ENCODE measurements around the gene UBE2D2. TPM values are rescaled to one million over a fixed set of nuclear protein-coding genes. Genes with fewer than 3 reads are reported as not detected.

Gene UBE2D2
- total RNA-seq, 1 donor from 2014 or later: 97.0 TPM

DNA sequence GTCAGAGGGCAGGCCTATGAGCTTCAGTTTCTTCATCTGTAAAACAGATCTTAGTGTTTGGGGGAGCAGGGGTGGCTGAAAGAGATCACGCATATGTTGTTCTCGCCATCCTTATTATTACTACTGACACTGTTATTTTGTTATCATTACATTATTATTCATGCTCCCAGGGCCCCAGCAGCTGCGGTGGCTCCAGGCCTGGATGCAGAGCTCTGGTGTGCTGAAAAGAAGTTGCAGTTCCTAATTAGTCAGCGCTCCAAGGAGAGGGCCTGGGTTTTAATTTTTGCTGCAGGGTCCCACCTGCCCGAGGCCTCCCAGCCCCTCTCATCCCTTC is 106.6 kb downstream of the UBE2D2 start:
- Histone ChIP-seq H3K27me3 (ENCODE audit: low read depth) (no peaks in the 10 kb centered on the region), H3K9me3 (no peaks in the 10 kb centered on the region), H3K4me1 (peaks cover 92% of the 10 kb centered on the region), H3K4me3 (peak overlapping the region; percentile 50), H3K27ac (peak overlapping the region; percentile 86), H3K36me3 (no peaks in the 10 kb centered on the region)
- intact Hi-C loops (cut with DNase I): no loop called here
- ATAC-seq: no peak
- no peak for DNase-seq
- TF ChIP-seq, protein P1, sequence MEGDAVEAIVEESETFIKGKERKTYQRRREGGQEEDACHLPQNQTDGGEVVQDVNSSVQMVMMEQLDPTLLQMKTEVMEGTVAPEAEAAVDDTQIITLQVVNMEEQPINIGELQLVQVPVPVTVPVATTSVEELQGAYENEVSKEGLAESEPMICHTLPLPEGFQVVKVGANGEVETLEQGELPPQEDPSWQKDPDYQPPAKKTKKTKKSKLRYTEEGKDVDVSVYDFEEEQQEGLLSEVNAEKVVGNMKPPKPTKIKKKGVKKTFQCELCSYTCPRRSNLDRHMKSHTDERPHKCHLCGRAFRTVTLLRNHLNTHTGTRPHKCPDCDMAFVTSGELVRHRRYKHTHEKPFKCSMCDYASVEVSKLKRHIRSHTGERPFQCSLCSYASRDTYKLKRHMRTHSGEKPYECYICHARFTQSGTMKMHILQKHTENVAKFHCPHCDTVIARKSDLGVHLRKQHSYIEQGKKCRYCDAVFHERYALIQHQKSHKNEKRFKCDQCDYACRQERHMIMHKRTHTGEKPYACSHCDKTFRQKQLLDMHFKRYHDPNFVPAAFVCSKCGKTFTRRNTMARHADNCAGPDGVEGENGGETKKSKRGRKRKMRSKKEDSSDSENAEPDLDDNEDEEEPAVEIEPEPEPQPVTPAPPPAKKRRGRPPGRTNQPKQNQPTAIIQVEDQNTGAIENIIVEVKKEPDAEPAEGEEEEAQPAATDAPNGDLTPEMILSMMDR (IDR thresholded peaks at IDR 0.05): no peak

- TF ChIP-seq, protein P1 (IDR thresholded peaks at IDR 0.05): no peak
- Histone ChIP-seq H3K4me3 (peak overlapping the region; percentile 50), H3K27ac (peak overlapping the region; percentile 86), H3K9me3 (no peaks in the 10 kb centered on the region), H3K4me1 (peaks cover 87% of the 10 kb centered on the region), H3K27me3 (ENCODE audit: low read depth) (no peaks in the 10 kb centered on the region), H3K36me3 (no peaks in the 10 kb centered on the region)
- DNase-seq: no peak
- intact Hi-C loops (cut with DNase I): no loop called here
- ATAC-seq: peak; percentile 35 to 59
Observed at GRCh38 chr5:139668064-139668880, 107.1 kb downstream of the UBE2D2 start.

DNA sequence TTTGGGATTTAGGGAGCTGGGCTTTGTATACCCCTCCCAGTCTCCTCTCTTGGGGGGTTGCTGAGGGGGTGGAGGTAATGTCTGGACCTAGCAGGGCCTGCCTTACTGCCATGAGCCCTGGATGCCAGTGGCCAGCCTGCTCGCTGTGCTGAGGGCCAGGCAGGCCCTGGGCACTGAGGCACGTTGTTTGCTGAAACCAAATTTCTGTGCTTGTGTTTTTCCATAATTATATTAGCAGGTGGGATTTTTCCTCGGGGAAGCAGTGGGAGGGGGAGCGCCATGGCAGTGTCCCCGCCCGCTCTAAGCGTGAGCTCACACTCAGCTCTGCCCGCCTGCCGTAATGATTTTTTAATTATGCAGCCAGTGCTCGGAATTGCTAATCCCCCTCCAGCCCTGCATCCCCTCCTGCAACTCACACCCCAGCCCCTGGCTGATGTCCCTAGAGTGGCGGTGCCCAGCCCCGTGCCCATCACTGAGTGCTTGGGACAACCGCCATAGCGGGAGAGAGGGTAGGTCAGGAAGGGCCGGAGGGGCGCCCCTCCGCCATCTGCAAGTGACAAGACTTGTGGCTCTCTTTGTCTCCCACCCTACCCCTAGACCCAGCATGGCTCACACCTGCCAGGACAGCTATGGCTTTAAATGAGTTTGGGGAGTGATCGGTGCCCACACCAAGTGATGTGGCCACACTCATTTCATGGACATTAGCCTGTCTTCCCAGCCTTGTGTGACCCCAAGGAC is 108.0 kb downstream of the UBE2D2 start:
- peaks cover 82% of the 10 kb centered on the region for H3K4me1 ChIP-seq
- H3K9me3 ChIP-seq: no peaks in the 10 kb centered on the region
- H3K36me3 ChIP-seq: no peaks in the 10 kb centered on the region
- H3K27ac ChIP-seq: peak overlapping the region; percentile 86
- H3K27me3 ChIP-seq (ENCODE audit: low read depth): no peaks in the 10 kb centered on the region
- TF ChIP-seq, protein P1 (IDR thresholded peaks at IDR 0.05): no peak
- DNase-seq (no peak), ATAC-seq (no peak)
- intact Hi-C loops (cut with DNase I): no loop called here
- peak overlapping the region; percentile 50 for H3K4me3 ChIP-seq

DNA sequence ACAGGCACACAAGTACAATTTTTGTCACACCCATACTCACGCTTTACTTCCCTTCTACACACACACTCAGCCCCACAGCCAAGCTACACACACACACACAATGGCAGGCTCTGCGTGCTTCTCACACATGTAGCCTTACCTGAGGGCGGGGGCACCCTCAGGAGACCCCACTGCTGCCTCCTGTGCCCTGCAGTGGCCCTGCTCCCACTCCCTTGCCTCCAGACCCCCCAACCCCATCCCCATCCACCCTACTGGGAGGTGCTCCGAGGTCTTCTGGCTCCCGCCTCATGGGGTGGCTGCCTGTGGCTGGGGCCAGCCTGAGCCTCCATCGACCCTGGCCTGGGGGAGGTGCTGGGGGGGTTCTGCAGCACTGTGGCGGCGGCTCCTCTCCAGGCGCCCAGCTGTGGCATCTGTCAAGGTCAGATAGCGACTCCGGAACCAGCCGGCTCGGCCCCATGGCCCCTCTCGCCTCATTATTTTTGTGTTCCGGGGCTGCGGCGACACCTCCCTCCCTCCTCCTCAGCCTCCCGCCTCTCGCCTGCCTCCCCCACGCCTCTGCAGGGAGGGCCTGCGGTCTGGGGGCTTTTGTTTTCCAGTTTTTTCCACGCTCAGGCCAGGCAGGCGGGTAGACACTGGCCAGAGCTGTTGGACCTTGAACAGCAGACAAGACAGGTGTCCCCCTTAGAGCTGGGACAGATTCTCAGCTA is 108.7 kb downstream of the UBE2D2 start:
- Histone ChIP-seq H3K4me3 (peak overlapping the region; percentile 50), H3K4me1 (peaks cover 82% of the 10 kb centered on the region), H3K27ac (peak overlapping the region; percentile 86), H3K36me3 (no peaks in the 10 kb centered on the region), H3K9me3 (no peaks in the 10 kb centered on the region), H3K27me3 (ENCODE audit: low read depth) (no peaks in the 10 kb centered on the region)
- intact Hi-C loops (cut with DNase I): no loop called here
- peak in 1 of 2 donors; percentile 5 for ATAC-seq
- TF ChIP-seq, protein P1 (IDR thresholded peaks at IDR 0.05): no peak
- no peak for DNase-seq

GRCh38 chr5:139670369-139671095 is 109.4 kb downstream of the UBE2D2 start:
- intact Hi-C loops (cut with DNase I): no loop called here
- Histone ChIP-seq H3K27ac (peak overlapping the region; percentile 86), H3K36me3 (no peaks in the 10 kb centered on the region), H3K27me3 (ENCODE audit: low read depth) (no peaks in the 10 kb centered on the region), H3K9me3 (no peaks in the 10 kb centered on the region), H3K4me1 (peaks cover 82% of the 10 kb centered on the region), H3K4me3 (peak overlapping the region; percentile 50)
- DNase-seq (no peak), ATAC-seq (peak in 1 of 2 donors; percentile 6)
- TF ChIP-seq, protein P1 (IDR thresholded peaks at IDR 0.05): peak; percentile 15

All from lower lobe of right lung (tissue), 2 donors.